A549 (cell line): ENCODE measurements around the gene PRSS53.

Experiments used
- CEBPB ChIP-seq, 2 experiments: fragments of >200 bp in 1 of 2; sonication (Bioruptor Twin) in 1 of 2; formaldehyde crosslinking in 1 of 2; IDR thresholded peaks; 2 replicates each; pipeline ENCODE4 v1.6.1; 2012 to 2016
- CTCF ChIP-seq: fragments of >200 bp; sonication (Bioruptor Twin); formaldehyde crosslinking; IDR thresholded peaks from 3 replicates; pipeline ENCODE4 v1.5.1; 2016
- HOXA7 ChIP-seq: fragments of 250-450 bp; sonication (Bioruptor Pico); IDR thresholded peaks from 2 replicates; pipeline ENCODE4 v1.5.0; 2020; ENCODE audit warnings: mild to moderate bottlenecking, moderate library complexity
- HOXB13 ChIP-seq: fragments of 250-450 bp; sonication (Bioruptor Pico); IDR thresholded peaks from 2 replicates; pipeline ENCODE4 v1.5.0; 2020; ENCODE audit warnings: low read depth, mild to moderate bottlenecking, moderate library complexity
- JUN ChIP-seq, 2 experiments: fragments of >200 bp; sonication (Bioruptor Twin); formaldehyde crosslinking; IDR thresholded peaks; 2 replicates in 1 of 2; 3 replicates in 1 of 2; pipeline ENCODE4 v1.6.1; 2016 to 2017
- JUNB ChIP-seq: fragments of >200 bp; sonication (Bioruptor Twin); formaldehyde crosslinking; IDR thresholded peaks from 2 replicates; pipeline ENCODE4 v1.6.1; 2016
- KDM1A ChIP-seq: fragments of 200-600 bp; sonication (generic); IDR thresholded peaks from 2 replicates; pipeline ENCODE4 v1.6.1; 2016; ENCODE audit warnings: low read depth, mild to moderate bottlenecking
- MAFK ChIP-seq: fragments of 450-650 bp; IDR thresholded peaks from 2 replicates; pipeline ENCODE4 v1.6.1; 2014; ENCODE audit not compliant: partially characterized antibody
- PHF8 ChIP-seq: fragments of 200-600 bp; sonication (generic); IDR thresholded peaks from 2 replicates; pipeline ENCODE4 v1.6.1; 2016; ENCODE audit warnings: low read depth, mild to moderate bottlenecking, antibody characterized with exemption, moderate library complexity, borderline replicate concordance
- POLR2A ChIP-seq: IDR thresholded peaks from 2 replicates; pipeline ENCODE4 v1.6.1; 2012; ENCODE audit warnings: mild to moderate bottlenecking, low read length
- RFX5 ChIP-seq: fragments of 450-650 bp; IDR thresholded peaks from 2 replicates; pipeline ENCODE4 v1.7.1; 2014; ENCODE audit warnings: antibody characterized with exemption, mild to moderate bottlenecking, moderate library complexity
- SMC3 ChIP-seq: fragments of >200 bp; sonication (Bioruptor Twin); formaldehyde crosslinking; IDR thresholded peaks from 3 replicates; pipeline ENCODE4 v1.6.1; 2018; ENCODE audit warnings: inconsistent platforms

GRCh38 chr16:31128711-31129567, 40.2 kb upstream of the PRSS53 start:
- TF ChIP-seq PHF8 (no peak), JUN (IDR thresholded peaks at IDR 0.05) (no peak), RFX5 (no peak), HOXB13 (no peak), CTCF (no peak), KDM1A (no peak), HOXA7 (CRISPR knock-in tag) (no peak), JUNB (no peak), POLR2A (no peak), SMC3 (no peak), CEBPB (IDR thresholded peaks at IDR 0.05) (no peak), MAFK (no peak)
